WTC11 (cell line): Measurements from ENCODE around the gene SHPK. TPM values are rescaled to one million over a fixed set of nuclear protein-coding genes. Genes with fewer than 3 reads are reported as not detected.

Source experiments
- ATAC-seq: fragments of 200-7000 bp; cut with Tn5 transposase; 2 replicates; pipeline ENCODE4 v1.10.0; 2021; ENCODE audit warnings: mild to moderate bottlenecking, moderate library complexity
- CTCF ChIA-PET: fragments of 300-600 bp; sonication (Branson Sonifier 250); formaldehyde crosslinking; loops from one replicate; lab custom pipeline; 2021; ENCODE audit warnings: antibody characterized with exemption; lab: Charles Lee
- POLR2A ChIA-PET: fragments of 350-600 bp; sonication (Branson Sonifier 250); formaldehyde crosslinking; loops from one replicate; lab custom pipeline; 2021; ENCODE audit warnings: antibody characterized with exemption; lab: Charles Lee
- DNase-seq: peaks from one replicate; pipeline ENCODE4 v3.0.0; 2021; ENCODE audit warnings: low spot score
- H3K27ac Mint-ChIP-seq: 2 replicates; pipeline ENCODE4 v1.8.0; 2021; ENCODE audit warnings: mixed read lengths
- H3K27me3 Mint-ChIP-seq: 2 replicates; pipeline ENCODE4 v1.8.0; 2021; ENCODE audit warnings: low read depth, mild to moderate bottlenecking, moderate library complexity, mixed read lengths
- H3K36me3 Mint-ChIP-seq: 2 replicates; pipeline ENCODE4 v1.8.0; 2021; ENCODE audit warnings: mixed read lengths
- H3K4me1 Mint-ChIP-seq: 2 replicates; pipeline ENCODE4 v1.8.0; 2022; ENCODE audit warnings: mixed read lengths
- H3K4me3 Mint-ChIP-seq: 2 replicates; pipeline ENCODE4 v1.8.0; 2021; ENCODE audit warnings: mild to moderate bottlenecking, moderate library complexity, mixed read lengths
- H3K9me3 Mint-ChIP-seq: 2 replicates; pipeline ENCODE4 v1.8.0; 2021; ENCODE audit warnings: mixed read lengths
- ARID4B ChIP-seq: sonication (generic); formaldehyde crosslinking; IDR thresholded peaks from 2 replicates; pipeline ENCODE4 v1.8.0; 2023; ENCODE audit warnings: missing genetic modification reagents, mild to moderate bottlenecking, borderline replicate concordance
- ATF6 ChIP-seq: sonication (generic); formaldehyde crosslinking; IDR thresholded peaks from 2 replicates; pipeline ENCODE4 v1.8.1; 2023; ENCODE audit warnings: mild to moderate bottlenecking, missing genetic modification reagents
- CBFB ChIP-seq: sonication (generic); formaldehyde crosslinking; IDR thresholded peaks from 2 replicates; pipeline ENCODE4 v1.8.1; 2022; ENCODE audit warnings: mild to moderate bottlenecking, low read depth, missing genetic modification reagents
- CDX4 ChIP-seq: fragments of 250-450 bp; sonication (Bioruptor Pico); IDR thresholded peaks from 2 replicates; pipeline ENCODE4 v1.9.0; 2021; ENCODE audit warnings: moderate library complexity, mild to moderate bottlenecking, inconsistent platforms, borderline replicate concordance
- E2F1 ChIP-seq: sonication (generic); formaldehyde crosslinking; IDR thresholded peaks from 2 replicates; pipeline ENCODE4 v1.8.0; 2022; ENCODE audit warnings: mild to moderate bottlenecking, missing genetic modification reagents
- E2F5 ChIP-seq: sonication (generic); formaldehyde crosslinking; IDR thresholded peaks from 2 replicates; pipeline ENCODE4 v1.8.1; 2022; ENCODE audit warnings: mild to moderate bottlenecking, moderate library complexity, missing genetic modification reagents
- FOXJ3 ChIP-seq: sonication (generic); formaldehyde crosslinking; IDR thresholded peaks from 2 replicates; pipeline ENCODE4 v1.9.0; 2021; ENCODE audit warnings: missing genetic modification reagents, mild to moderate bottlenecking, borderline replicate concordance
- GABPB1 ChIP-seq: sonication (generic); formaldehyde crosslinking; IDR thresholded peaks from 2 replicates; pipeline ENCODE4 v1.8.1; 2023; ENCODE audit warnings: mild to moderate bottlenecking, missing genetic modification reagents
- GRHL2 ChIP-seq: fragments of 250-450 bp; sonication (Bioruptor Pico); IDR thresholded peaks from 2 replicates; pipeline ENCODE4 v1.8.0; 2022; ENCODE audit warnings: mild to moderate bottlenecking, moderate library complexity; ENCODE audit not compliant: insufficient replicate concordance, severe bottlenecking
- GTF2I ChIP-seq: fragments of 250-450 bp; sonication (Bioruptor Pico); conservative IDR thresholded peaks from 2 replicates; pipeline ENCODE4 v1.4.0; 2021; ENCODE audit warnings: mild to moderate bottlenecking
- HMGXB4 ChIP-seq: sonication (generic); formaldehyde crosslinking; IDR thresholded peaks from 2 replicates; pipeline ENCODE4 v1.8.1; 2023; ENCODE audit warnings: mild to moderate bottlenecking, moderate library complexity, missing genetic modification reagents
- IRF2 ChIP-seq: sonication (generic); formaldehyde crosslinking; IDR thresholded peaks from 2 replicates; pipeline ENCODE4 v1.8.0; 2022; ENCODE audit warnings: low read depth, missing genetic modification reagents, borderline replicate concordance
- JAZF1 ChIP-seq: fragments of 250-450 bp; sonication (Bioruptor Pico); IDR thresholded peaks from 2 replicates; pipeline ENCODE4 v1.9.0; 2021; ENCODE audit warnings: moderate library complexity, mild to moderate bottlenecking, inconsistent platforms
- MAX ChIP-seq: sonication (generic); formaldehyde crosslinking; IDR thresholded peaks from 2 replicates; pipeline ENCODE4 v1.8.0; 2022; ENCODE audit warnings: mild to moderate bottlenecking, missing genetic modification reagents
- MLX ChIP-seq: sonication (generic); formaldehyde crosslinking; IDR thresholded peaks from 2 replicates; pipeline ENCODE4 v1.8.1; 2023; ENCODE audit warnings: mild to moderate bottlenecking, missing genetic modification reagents, moderate library complexity
- NFATC4 ChIP-seq: fragments of 250-450 bp; sonication (Bioruptor Pico); IDR thresholded peaks from 2 replicates; pipeline ENCODE4 v1.9.0; 2021; ENCODE audit warnings: mild to moderate bottlenecking
- NFE2L1 ChIP-seq: sonication (generic); formaldehyde crosslinking; IDR thresholded peaks from 2 replicates; pipeline ENCODE4 v1.8.1; 2023; ENCODE audit warnings: missing genetic modification reagents
- OVOL2 ChIP-seq: fragments of 250-450 bp; sonication (Bioruptor Pico); IDR thresholded peaks from 2 replicates; pipeline ENCODE4 v1.9.0; 2021; ENCODE audit warnings: mild to moderate bottlenecking, borderline replicate concordance
- PRRX2 ChIP-seq: fragments of 250-450 bp; sonication (Bioruptor Pico); IDR thresholded peaks from 2 replicates; pipeline ENCODE4 v1.8.0; 2021; ENCODE audit warnings: mild to moderate bottlenecking
- RORB ChIP-seq: fragments of 250-450 bp; sonication (Bioruptor Pico); IDR thresholded peaks from 2 replicates; pipeline ENCODE4 v1.9.0; 2021; ENCODE audit warnings: mild to moderate bottlenecking
- SMAD4 ChIP-seq: sonication (generic); formaldehyde crosslinking; IDR thresholded peaks from 2 replicates; pipeline ENCODE4 v1.8.0; 2022; ENCODE audit warnings: mild to moderate bottlenecking, missing genetic modification reagents
- TEAD1 ChIP-seq: sonication (generic); formaldehyde crosslinking; IDR thresholded peaks from 2 replicates; pipeline ENCODE4 v1.8.0; 2022; ENCODE audit warnings: mild to moderate bottlenecking, missing genetic modification reagents
- ZNF121 ChIP-seq: sonication (generic); formaldehyde crosslinking; IDR thresholded peaks from 2 replicates; pipeline ENCODE4 v1.8.0; 2023; ENCODE audit warnings: missing genetic modification reagents
- ZNF263 ChIP-seq: sonication (generic); formaldehyde crosslinking; IDR thresholded peaks from 2 replicates; pipeline ENCODE4 v1.8.1; 2022; ENCODE audit warnings: low read depth, mild to moderate bottlenecking, moderate library complexity, missing genetic modification reagents
- ZNF416 ChIP-seq: fragments of 250-450 bp; sonication (Bioruptor Pico); IDR thresholded peaks from 2 replicates; pipeline ENCODE4 v1.9.0; 2021; ENCODE audit warnings: mild to moderate bottlenecking, inconsistent platforms
- ZNF671 ChIP-seq: fragments of 250-450 bp; sonication (Bioruptor Pico); IDR thresholded peaks from 2 replicates; pipeline ENCODE4 v1.8.0; 2021; ENCODE audit warnings: mild to moderate bottlenecking
- total RNA-seq: library from RNA; stranded (reverse); gene quantifications from 3 replicates; pipeline ENCODE4 v1.2.3, GENCODE V29; 2021

The SHPK gene
- total RNA-seq, 1 experiment from 2014 or later, result 29.2 TPM

GRCh38 chr17:3590768-3591167 lies 45.3 kb downstream of the SHPK start:
- ChIA-PET CTCF (interaction anchor here (1.7 kb wide), 1 partner anchor 12 kb away, joined by 9 read pairs; no protein-coding TSS in a partner anchor), POLR2A (no interaction called here)
- ATAC-seq (no peak), DNase-seq (no peak)
- Mint-ChIP-seq H3K27ac (no peak overlapping the region), H3K36me3 (peaks cover 10% of the 10 kb centered on the region), H3K9me3 (no peaks in the 10 kb centered on the region), H3K4me3 (no peak overlapping the region), H3K4me1 (no peaks in the 10 kb centered on the region), H3K27me3 (no peaks in the 10 kb centered on the region)
- TF ChIP-seq NFE2L1 (CRISPR knock-in tag) (no peak), MLX (CRISPR knock-in tag) (no peak), ZNF263 (no peak), E2F1 (CRISPR knock-in tag) (no peak), ZNF121 (CRISPR knock-in tag) (no peak), ZNF416 (no peak), GTF2I (CRISPR knock-in tag) (no peak), RORB (CRISPR knock-in tag) (no peak), E2F5 (CRISPR knock-in tag) (no peak), SMAD4 (CRISPR knock-in tag) (no peak), TEAD1 (CRISPR knock-in tag) (no peak), ZNF671 (no peak), ATF6 (no peak), JAZF1 (CRISPR knock-in tag) (no peak), MAX (CRISPR knock-in tag) (no peak), OVOL2 (CRISPR knock-in tag) (no peak)

- Mint-ChIP-seq H3K4me1 (no peaks in the 10 kb centered on the region), H3K36me3 (peaks cover 10% of the 10 kb centered on the region), H3K27me3 (no peaks in the 10 kb centered on the region), H3K9me3 (no peaks in the 10 kb centered on the region), H3K4me3 (no peak overlapping the region), H3K27ac (no peak overlapping the region)
- ATAC-seq (no peak), DNase-seq (no peak)
- ChIA-PET POLR2A (interaction anchor here (0.6 kb wide), 1 partner anchor 170 kb away, joined by 4 read pairs; no protein-coding TSS in a partner anchor), CTCF (interaction anchor here (1.5 to 1.7 kb wide), 2 partner anchors 13 to 92 kb away, joined by 7 to 9 read pairs; no protein-coding TSS in a partner anchor)
- no peak for TF ChIP-seq FOXJ3 (CRISPR knock-in tag)
- no peak for TF ChIP-seq ZNF671
- TF ChIP-seq IRF2 (CRISPR knock-in tag), result no peak
- no peak for TF ChIP-seq CBFB (CRISPR knock-in tag)
- no peak for TF ChIP-seq HMGXB4 (CRISPR knock-in tag)
- no peak for TF ChIP-seq GRHL2 (CRISPR knock-in tag)
- no peak for TF ChIP-seq NFATC4
- no peak for TF ChIP-seq ARID4B
- TF ChIP-seq PRRX2 (CRISPR knock-in tag), result no peak
- no peak for TF ChIP-seq GABPB1 (CRISPR knock-in tag)
- TF ChIP-seq ZNF416, result no peak
- no peak for TF ChIP-seq CDX4 (CRISPR knock-in tag)
These were observed 45.8 kb downstream of the SHPK start for GRCh38 chr17:3590231-3590630.
